Tongue (tissue), 2 donors: ENCODE data around the gene NFKBIE. TPM values are rescaled to one million over a fixed set of nuclear protein-coding genes. Genes with fewer than 3 reads are reported as not detected.

Experiments
- DNase-seq: peaks from one replicate; pipeline ENCODE4 v3.0.0-alpha.2; 2015
- total RNA-seq: library from RNA; depleted of rRNA; stranded (reverse); fragments of >200 nt; gene quantifications from one replicate; pipeline ENCODE4 v1.2.3, GENCODE V29; 2014

NFKBIE gene
- total RNA-seq, 1 donor from 2014 or later, result 8.1 TPM

GRCh38 chr6:44225579-44226325, 39.6 kb downstream of the NFKBIE start:
- no peak for DNase-seq

- DNase-seq, result no peak
Observed at GRCh38 chr6:44224965-44225305, 40.4 kb downstream of the NFKBIE start.

GRCh38 chr6:44224029-44224964, 41.1 kb downstream of the NFKBIE start:
- DNase-seq, result peak; percentile 54

- peak; percentile 91 for DNase-seq
Observed at GRCh38 chr6:44223319-44224028, 41.9 kb downstream of the NFKBIE start, which contains the start of gene SLC29A1. Gene SLC29A1 (plus strand): TSS chr6:44223595. CDS start chr6:44227314, 3,719 bp downstream.

- DNase-seq, result no peak
Observed at GRCh38 chr6:44222486-44223318, 42.6 kb downstream of the NFKBIE start.

GRCh38 chr6:44221961-44222335, 43.4 kb downstream of the NFKBIE start:
- no peak for DNase-seq

GRCh38 chr6:44221291-44221960, 43.9 kb downstream of the NFKBIE start:
- DNase-seq, result peak; percentile 97

GRCh38 chr6:44220913-44221290, 44.4 kb downstream of the NFKBIE start:
- no peak for DNase-seq

GRCh38 chr6:44219815-44220784, 45.3 kb downstream of the NFKBIE start:
- DNase-seq, result no peak

GRCh38 chr6:44219053-44219814, 46.1 kb downstream of the NFKBIE start:
- peak; percentile 95 for DNase-seq

GRCh38 chr6:44217332-44218143, 47.8 kb downstream of the NFKBIE start:
- peak; percentile 87 for DNase-seq

GRCh38 chr6:44216677-44217331, 48.5 kb downstream of the NFKBIE start, which contains the start of gene MYMX:
Gene MYMX (plus strand): TSS chr6:44216926. CDS start chr6:44217472, 546 bp downstream.
- DNase-seq, result peak; percentile 95

GRCh38 chr6:44214307-44214706, 51.0 kb downstream of the NFKBIE start:
- no peak for DNase-seq

GRCh38 chr6:44211284-44211683, 54.1 kb downstream of the NFKBIE start:
- DNase-seq, result no peak
